Endodermal cell (in vitro differentiated cells): ENCODE results near the gene IL11RA. TPM values are rescaled to one million over a fixed set of nuclear protein-coding genes. Genes with fewer than 3 reads are reported as not detected.

Experiments
- DNase-seq: peaks from one replicate; pipeline ENCODE4 v3.0.0-alpha.2; 2017
- H3K27ac ChIP-seq: 2 replicates; pipeline ENCODE4 v1.5.1; 2013; ENCODE audit warnings: mild to moderate bottlenecking, low read depth, low read length, moderate library complexity
- H3K27me3 ChIP-seq: 2 replicates; pipeline ENCODE4 v1.6.1; 2013; ENCODE audit warnings: mild to moderate bottlenecking, low read length, moderate library complexity; ENCODE audit not compliant: insufficient read depth, control insufficient read depth, poor library complexity, severe bottlenecking
- H3K36me3 ChIP-seq: 2 replicates; pipeline ENCODE4 v1.7.0; 2013; ENCODE audit warnings: mild to moderate bottlenecking, low read length, moderate library complexity; ENCODE audit not compliant: control insufficient read depth, insufficient read depth
- H3K4me1 ChIP-seq: one replicate; pipeline ENCODE4 v1.7.0; 2013; ENCODE audit warnings: low read length; ENCODE audit not compliant: control insufficient read depth, insufficient read depth
- H3K4me3 ChIP-seq: 2 replicates; pipeline ENCODE4 v1.5.1; 2013; ENCODE audit warnings: mild to moderate bottlenecking, low read length, moderate library complexity
- H3K9ac ChIP-seq: 2 replicates; pipeline ENCODE4 v1.6.1; 2013; ENCODE audit warnings: mild to moderate bottlenecking, low read length, moderate library complexity; ENCODE audit not compliant: poor library complexity, severe bottlenecking; ENCODE audit errors: extremely low read depth
- H3K9me3 ChIP-seq: 2 replicates; pipeline ENCODE4 v1.6.1; 2013; ENCODE audit warnings: mild to moderate bottlenecking, low read length, moderate library complexity; ENCODE audit not compliant: control insufficient read depth
- H3K27ac Mint-ChIP-seq: 2 replicates; pipeline ENCODE4 v1.8.0; 2020; ENCODE audit warnings: mixed read lengths
- H3K27me3 Mint-ChIP-seq: 2 replicates; pipeline ENCODE4 v1.8.0; 2021; ENCODE audit warnings: mild to moderate bottlenecking, mixed read lengths; ENCODE audit not compliant: insufficient read depth
- H3K36me3 Mint-ChIP-seq: 2 replicates; pipeline ENCODE4 v1.8.0; 2020; ENCODE audit warnings: low read depth, mixed read lengths
- H3K4me1 Mint-ChIP-seq: 2 replicates; pipeline ENCODE4 v1.8.0; 2020; ENCODE audit warnings: mixed read lengths
- H3K4me3 Mint-ChIP-seq: 2 replicates; pipeline ENCODE4 v1.8.0; 2020; ENCODE audit warnings: mild to moderate bottlenecking, moderate library complexity, mixed read lengths
- H3K9me3 Mint-ChIP-seq: 2 replicates; pipeline ENCODE4 v1.8.0; 2020; ENCODE audit warnings: mild to moderate bottlenecking, mixed read lengths
- CTCF ChIP-seq: fragments of 200-600 bp; sonication (generic); conservative IDR thresholded peaks from 2 replicates; pipeline ENCODE4 v1.5.0; 2021; ENCODE audit warnings: antibody characterized with exemption, mild to moderate bottlenecking
- WGBS, 2 experiments: methylation state at CpG; one replicate each; pipeline versions ENCODE4 v1.1.5 to v1.1.7; 2013; ENCODE audit warnings: missing lambda C conversion rate in 2 of 2, mixed read lengths in 1 of 2; ENCODE audit not compliant: insufficient coverage in 1 of 2, insufficient read length in 1 of 2; 5-methylcytosine and 5-hydroxymethylcytosine counted together
- total RNA-seq, 2 donors: library from RNA; stranded (reverse); fragmentation: NEBNext Ultra II Directional in 1 of 2; extraction: Animal tissue kit (Norgen Biotek cat#: 25700) in 1 of 2; gene quantifications; 2 replicates in 1 of 2; 3 replicates in 1 of 2; pipeline ENCODE4 v1.2.1, GENCODE V29; 2021

The IL11RA gene
- total RNA-seq, 2 donors from 2014 or later: 6.9 to 12.7 TPM

- Mint-ChIP-seq H3K36me3 (peaks cover 10% of the 10 kb centered on the region), H3K9me3 (peaks cover 4% of the 10 kb centered on the region), H3K4me3 (peak overlapping the region; percentile 86), H3K4me1 (peaks cover 30% of the 10 kb centered on the region), H3K27ac (peak overlapping the region; percentile 85), H3K27me3 (peaks cover 6% of the 10 kb centered on the region)
- Histone ChIP-seq H3K9me3 (peaks cover 5% of the 10 kb centered on the region), H3K27me3 (no peaks in the 10 kb centered on the region), H3K27ac (no peak overlapping the region), H3K36me3 (peaks cover 6% of the 10 kb centered on the region), H3K4me3 (peak overlapping the region; percentile 84), H3K9ac (no peak overlapping the region), H3K4me1 (peaks cover 11% of the 10 kb centered on the region)
- peak; percentile 97 for DNase-seq
- WGBS, 2 experiments: 10 to 12% methylated on average over 8 to 18 of the region's 18 CpGs
- TF ChIP-seq CTCF: peak; percentile 96
Measured at GRCh38 chr9:34664281-34665066, 12.5 kb downstream of the IL11RA start.

- TF ChIP-seq CTCF: no peak
- Histone ChIP-seq H3K9ac (no peak overlapping the region), H3K36me3 (peaks cover 11% of the 10 kb centered on the region), H3K27ac (no peak overlapping the region), H3K27me3 (no peaks in the 10 kb centered on the region), H3K4me3 (peak overlapping the region; percentile 84), H3K4me1 (peaks cover 11% of the 10 kb centered on the region), H3K9me3 (peaks cover 11% of the 10 kb centered on the region)
- peaks cover 10% of the 10 kb centered on the region for H3K9me3 Mint-ChIP-seq
- peaks cover 7% of the 10 kb centered on the region for H3K27me3 Mint-ChIP-seq
- peak overlapping the region; percentile 86 for H3K4me3 Mint-ChIP-seq
- peaks cover 30% of the 10 kb centered on the region for H3K4me1 Mint-ChIP-seq
- peaks cover 15% of the 10 kb centered on the region for H3K36me3 Mint-ChIP-seq
- no peak for DNase-seq
- 1 to 4% methylated on average over 5 to 26 of the region's 26 CpGs for WGBS, 2 experiments
- H3K27ac Mint-ChIP-seq: no peak overlapping the region
Measured at GRCh38 chr9:34665067-34665380, 13.0 kb downstream of the IL11RA start.

GRCh38 chr9:34665381-34666250 lies 13.6 kb downstream of the IL11RA start:
- H3K4me3 Mint-ChIP-seq: peak overlapping the region; percentile 86
- Histone ChIP-seq H3K36me3 (peaks cover 13% of the 10 kb centered on the region), H3K27me3 (no peaks in the 10 kb centered on the region), H3K9me3 (peaks cover 13% of the 10 kb centered on the region), H3K4me1 (peaks cover 11% of the 10 kb centered on the region), H3K4me3 (peak overlapping the region; percentile 94), H3K9ac (peak overlapping the region; percentile 88), H3K27ac (peak overlapping the region; percentile 91)
- H3K9me3 Mint-ChIP-seq: peaks cover 16% of the 10 kb centered on the region
- peaks cover 30% of the 10 kb centered on the region for H3K4me1 Mint-ChIP-seq
- peak overlapping the region; percentile 99 for H3K27ac Mint-ChIP-seq
- H3K27me3 Mint-ChIP-seq: peaks cover 8% of the 10 kb centered on the region
- DNase-seq: peak; percentile 98
- WGBS, 2 experiments: 1 to 2% methylated on average over 11 to 55 of the region's 55 CpGs
- no peak for TF ChIP-seq CTCF
- H3K36me3 Mint-ChIP-seq: peaks cover 20% of the 10 kb centered on the region
